ENCODE results near the gene NLRP1.

GRCh38 chr17:5501685-5502084 is 82.6 kb downstream of the NLRP1 start:
- TF ChIP-seq, protein P1, sequence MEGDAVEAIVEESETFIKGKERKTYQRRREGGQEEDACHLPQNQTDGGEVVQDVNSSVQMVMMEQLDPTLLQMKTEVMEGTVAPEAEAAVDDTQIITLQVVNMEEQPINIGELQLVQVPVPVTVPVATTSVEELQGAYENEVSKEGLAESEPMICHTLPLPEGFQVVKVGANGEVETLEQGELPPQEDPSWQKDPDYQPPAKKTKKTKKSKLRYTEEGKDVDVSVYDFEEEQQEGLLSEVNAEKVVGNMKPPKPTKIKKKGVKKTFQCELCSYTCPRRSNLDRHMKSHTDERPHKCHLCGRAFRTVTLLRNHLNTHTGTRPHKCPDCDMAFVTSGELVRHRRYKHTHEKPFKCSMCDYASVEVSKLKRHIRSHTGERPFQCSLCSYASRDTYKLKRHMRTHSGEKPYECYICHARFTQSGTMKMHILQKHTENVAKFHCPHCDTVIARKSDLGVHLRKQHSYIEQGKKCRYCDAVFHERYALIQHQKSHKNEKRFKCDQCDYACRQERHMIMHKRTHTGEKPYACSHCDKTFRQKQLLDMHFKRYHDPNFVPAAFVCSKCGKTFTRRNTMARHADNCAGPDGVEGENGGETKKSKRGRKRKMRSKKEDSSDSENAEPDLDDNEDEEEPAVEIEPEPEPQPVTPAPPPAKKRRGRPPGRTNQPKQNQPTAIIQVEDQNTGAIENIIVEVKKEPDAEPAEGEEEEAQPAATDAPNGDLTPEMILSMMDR (IDR thresholded peaks at IDR 0.05; ENCODE audit: low read depth, low read length, missing input control): no peak
- TF ChIP-seq YY1 (IDR thresholded peaks at IDR 0.05) (no peak), REST (IDR thresholded peaks at IDR 0.05) (no peak)

Data from liver (tissue), 2 donors.